Activated CD8-positive, alpha-beta memory T cell treated with anti-CD3 and anti-CD28 coated beads, Interleukin-2, amount 10 ng/mL, durations not matched to agents 7 days and 5 days (primary cell): ENCODE measurements around the gene TKT. TPM values are rescaled to one million over a fixed set of nuclear protein-coding genes. Genes with fewer than 3 reads are reported as not detected.
"Not testable (repeated sequence)": the region's sequence is repeated elsewhere in the genome, so short reads cannot be mapped to it uniquely, and the experiment has no call there.

Experiments used
- ATAC-seq: fragments of 150-1000 bp; cut with Tn5 transposase; one replicate; pipeline ENCODE4 v1.10.0; 2021; ENCODE audit warnings: moderate library complexity
- CTCF ChIA-PET: fragments of 350-600 bp; sonication (Branson Sonifier 250); formaldehyde crosslinking; loops from one replicate; lab custom pipeline; 2021; ENCODE audit warnings: antibody characterized with exemption; lab: Charles Lee
- DNase-seq: peaks from one replicate; pipeline ENCODE4 v3.0.0-alpha.2; 2020
- H3K27ac Mint-ChIP-seq: one replicate; pipeline ENCODE4 v1.8.0; 2021; ENCODE audit warnings: mild to moderate bottlenecking, mixed read lengths
- H3K27me3 Mint-ChIP-seq: one replicate; pipeline ENCODE4 v1.8.0; 2021; ENCODE audit warnings: mixed read lengths
- H3K36me3 Mint-ChIP-seq: one replicate; pipeline ENCODE4 v1.8.0; 2021; ENCODE audit warnings: mild to moderate bottlenecking, mixed read lengths
- H3K4me1 Mint-ChIP-seq: one replicate; pipeline ENCODE4 v1.8.0; 2021; ENCODE audit warnings: mixed read lengths
- H3K4me3 Mint-ChIP-seq: one replicate; pipeline ENCODE4 v1.8.0; 2021; ENCODE audit warnings: mild to moderate bottlenecking, moderate library complexity, mixed read lengths
- H3K9me3 Mint-ChIP-seq: one replicate; pipeline ENCODE4 v1.8.0; 2022; ENCODE audit warnings: low read depth, mixed read lengths
- total RNA-seq, 2 experiments: library from RNA; stranded (reverse); gene quantifications; one replicate each; pipeline ENCODE4 v1.2.3, GENCODE V29; 2021

TKT gene, protein sequence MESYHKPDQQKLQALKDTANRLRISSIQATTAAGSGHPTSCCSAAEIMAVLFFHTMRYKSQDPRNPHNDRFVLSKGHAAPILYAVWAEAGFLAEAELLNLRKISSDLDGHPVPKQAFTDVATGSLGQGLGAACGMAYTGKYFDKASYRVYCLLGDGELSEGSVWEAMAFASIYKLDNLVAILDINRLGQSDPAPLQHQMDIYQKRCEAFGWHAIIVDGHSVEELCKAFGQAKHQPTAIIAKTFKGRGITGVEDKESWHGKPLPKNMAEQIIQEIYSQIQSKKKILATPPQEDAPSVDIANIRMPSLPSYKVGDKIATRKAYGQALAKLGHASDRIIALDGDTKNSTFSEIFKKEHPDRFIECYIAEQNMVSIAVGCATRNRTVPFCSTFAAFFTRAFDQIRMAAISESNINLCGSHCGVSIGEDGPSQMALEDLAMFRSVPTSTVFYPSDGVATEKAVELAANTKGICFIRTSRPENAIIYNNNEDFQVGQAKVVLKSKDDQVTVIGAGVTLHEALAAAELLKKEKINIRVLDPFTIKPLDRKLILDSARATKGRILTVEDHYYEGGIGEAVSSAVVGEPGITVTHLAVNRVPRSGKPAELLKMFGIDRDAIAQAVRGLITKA
- 100 to 1,000 TPM; 226 to 231 TPM for total RNA-seq

DNA sequence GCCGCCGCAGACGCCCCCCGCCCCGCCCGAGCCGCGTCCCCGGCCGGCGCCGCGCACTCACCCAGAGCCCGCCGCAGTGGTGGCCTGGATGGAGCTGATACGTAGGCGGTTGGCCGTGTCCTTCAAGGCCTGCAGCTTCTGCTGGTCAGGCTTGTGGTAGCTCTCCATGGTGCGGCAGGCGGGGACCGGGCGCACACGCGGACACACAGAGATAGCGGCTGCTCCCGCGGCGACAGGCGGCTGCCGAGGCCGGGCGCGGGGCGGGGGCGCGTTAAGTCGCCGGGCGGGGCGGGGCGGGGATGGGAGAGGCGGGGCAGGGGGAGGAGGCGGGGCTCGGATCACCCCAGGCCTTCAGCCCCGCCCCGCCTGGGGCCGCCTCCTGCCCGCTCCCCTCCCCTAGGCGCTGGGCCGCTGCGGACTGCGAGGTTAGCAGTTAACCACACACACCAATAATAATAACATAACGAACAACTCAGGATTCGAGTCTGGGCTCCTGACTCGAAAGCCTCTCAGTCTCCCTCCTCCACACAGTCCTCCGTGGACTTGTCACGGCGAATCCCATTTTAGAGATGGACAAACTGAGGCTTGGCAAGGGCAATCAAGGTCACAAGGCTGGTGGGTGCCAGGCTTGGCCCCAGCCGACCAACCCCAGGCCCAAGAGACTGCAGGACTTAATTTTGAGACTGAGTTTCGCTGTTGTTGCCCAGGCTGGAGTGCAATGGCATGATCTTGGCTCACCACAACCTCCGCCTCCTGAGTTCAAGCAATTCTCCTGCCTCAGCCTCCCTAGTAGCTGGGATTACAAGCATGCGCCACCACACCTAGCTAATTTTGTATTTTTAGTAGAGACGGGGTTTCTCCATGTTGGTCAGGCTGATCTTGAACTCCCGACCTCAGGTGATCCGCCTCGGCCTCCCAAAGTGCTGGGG, at the start of gene TKT:
TKT (minus strand) TSS at position 248 of the 929 bp plus-strand sequence; CDS start at position 168, 80 bp downstream.
- H3K27me3 Mint-ChIP-seq, result peaks cover 8% of the 10 kb centered on the region
- H3K27ac Mint-ChIP-seq, result peak within 1 kb of the TSS; percentile 84
- peak within 1 kb of the TSS; percentile 94 for H3K4me3 Mint-ChIP-seq
- DNase-seq (peak; percentile 88), ATAC-seq (peak; percentile 82)
- CTCF ChIA-PET, result interaction anchor here (1.5 kb wide), 1 partner anchor 36 kb away, joined by 4 read pairs; no protein-coding TSS in a partner anchor
- H3K4me1 Mint-ChIP-seq, result peaks cover 36% of the 10 kb centered on the region
- no peaks in the 10 kb centered on the region for H3K9me3 Mint-ChIP-seq
- peaks cover 11% of the 10 kb centered on the region for H3K36me3 Mint-ChIP-seq

GRCh38 chr3:53303957-53304356, 48.1 kb upstream of the TKT start:
- Mint-ChIP-seq H3K27me3 (no peaks in the 10 kb centered on the region), H3K4me3 (no peak overlapping the region), H3K9me3 (no peaks in the 10 kb centered on the region), H3K36me3 (peaks cover 17% of the 10 kb centered on the region), H3K27ac (no peak overlapping the region), H3K4me1 (no peaks in the 10 kb centered on the region)
- CTCF ChIA-PET, result interaction anchor here (1.6 kb wide), 1 partner anchor 368 kb away, joined by 3 read pairs; no protein-coding TSS in a partner anchor
- ATAC-seq, result no peak
- no peak for DNase-seq

GRCh38 chr3:53303549-53303948, 47.7 kb upstream of the TKT start:
- CTCF ChIA-PET, result no interaction called here

DNA sequence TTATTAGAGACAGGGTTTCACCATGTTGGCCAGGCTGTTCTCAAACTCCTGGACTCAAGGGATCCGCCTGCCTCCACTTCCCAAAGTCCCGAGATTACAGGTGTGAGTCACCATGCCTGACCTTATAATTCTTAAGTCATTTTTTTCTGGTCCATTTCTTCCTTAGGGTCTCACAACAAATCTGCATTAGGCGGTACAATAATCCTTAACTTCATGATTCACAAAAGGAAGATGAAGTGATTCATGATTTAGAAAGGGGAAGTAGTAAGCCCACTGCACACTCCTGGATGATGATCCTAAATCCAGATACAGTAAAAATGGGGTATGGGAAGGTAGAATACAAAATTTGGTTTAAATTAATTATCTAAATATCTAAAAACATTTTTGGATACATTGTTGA, 45.0 kb upstream of the TKT start:
- Mint-ChIP-seq H3K4me1 (no peaks in the 10 kb centered on the region), H3K9me3 (no peaks in the 10 kb centered on the region), H3K27ac (no peak overlapping the region), H3K4me3 (no peak overlapping the region), H3K27me3 (no peaks in the 10 kb centered on the region), H3K36me3 (peaks cover 14% of the 10 kb centered on the region)
- CTCF ChIA-PET, result interaction anchor here (1.2 to 2.2 kb wide), 4 partner anchors 9 to 379 kb away, joined by 3 to 13 read pairs (median 4); no protein-coding TSS in a partner anchor
- ATAC-seq (no peak), DNase-seq (no peak)

More at GRCh38 chr3:53303549-53303948, 47.7 kb upstream of the TKT start:
- Mint-ChIP-seq H3K4me1 (no peaks in the 10 kb centered on the region), H3K9me3 (no peaks in the 10 kb centered on the region), H3K27ac (no peak overlapping the region), H3K27me3 (no peaks in the 10 kb centered on the region), H3K4me3 (no peak overlapping the region), H3K36me3 (peaks cover 17% of the 10 kb centered on the region)
- no peak for DNase-seq
- no peak for ATAC-seq

GRCh38 chr3:53299611-53300023, 43.8 kb upstream of the TKT start:
- Mint-ChIP-seq H3K36me3 (peaks cover 11% of the 10 kb centered on the region), H3K27ac (peak overlapping the region; percentile 30)
- H3K4me3 Mint-ChIP-seq, DNase-seq, H3K9me3 Mint-ChIP-seq, H3K27me3 Mint-ChIP-seq, H3K4me1 Mint-ChIP-seq: not testable (repeated sequence)
- peak; percentile 76 for ATAC-seq
- CTCF ChIA-PET, result interaction anchor here (0.9 to 2.2 kb wide), 7 partner anchors 10 to 411 kb away, joined by 3 to 13 read pairs (median 4); no protein-coding TSS in a partner anchor

- Mint-ChIP-seq H3K27me3 (no peaks in the 10 kb centered on the region), H3K36me3 (peaks cover 8% of the 10 kb centered on the region), H3K4me1 (no peaks in the 10 kb centered on the region), H3K4me3 (no peak overlapping the region), H3K9me3 (no peaks in the 10 kb centered on the region), H3K27ac (no peak overlapping the region)
- CTCF ChIA-PET, result no interaction called here
- DNase-seq, result no peak
- no peak for ATAC-seq
These were observed 39.6 kb upstream of the TKT start for GRCh38 chr3:53295410-53295809.

DNA sequence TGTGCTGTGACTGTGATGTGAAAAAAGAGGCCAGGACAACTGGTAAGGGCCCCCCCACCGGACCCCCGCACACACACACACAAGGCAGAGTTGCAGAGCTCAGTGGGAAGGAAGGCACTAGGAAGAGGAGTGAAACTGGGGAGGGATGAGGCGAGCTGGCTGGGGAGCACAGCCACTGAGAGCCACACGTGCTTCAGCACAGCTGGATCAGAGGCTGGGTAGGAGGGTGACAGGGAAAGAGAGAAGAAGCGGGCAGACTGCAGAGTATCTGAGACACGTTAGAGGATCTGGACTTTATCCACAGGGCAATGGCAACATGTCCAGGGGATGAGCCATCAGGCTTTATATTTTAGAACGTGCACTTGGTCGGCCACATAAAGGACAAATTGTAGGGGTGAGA, 38.0 kb upstream of the TKT start:
- H3K27ac Mint-ChIP-seq, result no peak overlapping the region
- DNase-seq, result no peak
- H3K36me3 Mint-ChIP-seq, result peaks cover 5% of the 10 kb centered on the region
- H3K27me3 Mint-ChIP-seq, result no peaks in the 10 kb centered on the region
- no peaks in the 10 kb centered on the region for H3K9me3 Mint-ChIP-seq
- ATAC-seq, result no peak
- no peaks in the 10 kb centered on the region for H3K4me1 Mint-ChIP-seq
- CTCF ChIA-PET, result interaction anchor here (1.6 kb wide), 1 partner anchor 73 kb away, joined by 3 read pairs; no protein-coding TSS in a partner anchor
- H3K4me3 Mint-ChIP-seq, result no peak overlapping the region

DNA sequence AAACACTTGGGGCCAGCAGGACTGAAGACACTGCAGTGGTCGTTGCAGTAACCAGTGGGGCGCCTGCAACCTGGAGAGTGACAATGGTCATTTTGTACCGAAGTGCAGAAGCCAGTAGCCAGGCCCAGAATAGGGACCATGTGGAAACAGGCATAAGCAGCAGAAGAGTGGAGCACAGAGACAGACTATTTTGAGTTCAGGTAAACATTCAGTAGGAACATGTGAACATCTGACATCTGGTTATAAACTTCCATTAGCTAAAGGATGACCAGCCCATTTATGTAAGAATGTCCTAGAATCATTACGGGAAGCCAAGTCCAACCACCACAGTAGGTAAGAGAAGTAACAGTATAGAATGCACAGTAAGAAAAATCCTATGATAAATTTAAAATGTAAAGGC, 32.4 kb upstream of the TKT start:
- H3K4me3 Mint-ChIP-seq, result no peak overlapping the region
- CTCF ChIA-PET, result interaction anchor here (1.1 kb wide), 1 partner anchor 411 kb away, joined by 3 read pairs; no protein-coding TSS in a partner anchor

DNA sequence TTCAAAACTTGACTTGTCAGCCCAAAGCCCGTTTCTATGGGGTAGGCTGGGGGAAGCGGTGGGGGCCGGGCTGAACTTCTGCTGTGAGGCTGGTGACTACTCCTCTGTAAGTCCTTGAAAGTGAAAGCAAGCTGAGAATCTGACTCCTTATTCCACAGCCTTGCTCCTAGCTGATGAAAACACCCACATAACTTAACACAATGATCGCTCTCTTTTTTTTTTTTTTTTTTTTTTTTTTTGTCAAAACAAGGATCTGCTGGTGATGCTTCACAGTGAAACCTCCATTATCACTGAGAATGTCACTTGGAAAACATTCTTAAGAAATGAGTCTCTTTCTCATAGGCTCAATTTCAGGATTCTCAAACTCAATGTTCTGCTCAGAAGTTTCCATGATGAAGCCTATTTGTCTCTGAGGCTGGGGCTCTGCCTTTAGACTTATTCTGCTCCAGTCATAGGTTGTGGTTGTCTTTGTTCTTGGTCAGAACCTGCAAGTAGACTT, 31.4 kb upstream of the TKT start:
- CTCF ChIA-PET, result interaction anchor here (0.6 to 1.9 kb wide), 5 partner anchors 10 to 180 kb away, joined by 3 to 6 read pairs (median 3); no protein-coding TSS in a partner anchor
- H3K4me1 Mint-ChIP-seq, result no peaks in the 10 kb centered on the region
- ATAC-seq (no peak), DNase-seq (no peak)
- H3K9me3 Mint-ChIP-seq, result no peaks in the 10 kb centered on the region
- H3K27ac Mint-ChIP-seq, result no peak overlapping the region
- peaks cover 12% of the 10 kb centered on the region for H3K36me3 Mint-ChIP-seq
- no peaks in the 10 kb centered on the region for H3K27me3 Mint-ChIP-seq
- H3K4me3 Mint-ChIP-seq, result no peak overlapping the region

More for the DNA sequence above, 32.4 kb upstream of the TKT start:
- Mint-ChIP-seq H3K27me3 (no peaks in the 10 kb centered on the region), H3K27ac (no peak overlapping the region), H3K9me3 (no peaks in the 10 kb centered on the region), H3K36me3 (peaks cover 13% of the 10 kb centered on the region), H3K4me1 (no peaks in the 10 kb centered on the region)
- DNase-seq (no peak), ATAC-seq (no peak)

DNA sequence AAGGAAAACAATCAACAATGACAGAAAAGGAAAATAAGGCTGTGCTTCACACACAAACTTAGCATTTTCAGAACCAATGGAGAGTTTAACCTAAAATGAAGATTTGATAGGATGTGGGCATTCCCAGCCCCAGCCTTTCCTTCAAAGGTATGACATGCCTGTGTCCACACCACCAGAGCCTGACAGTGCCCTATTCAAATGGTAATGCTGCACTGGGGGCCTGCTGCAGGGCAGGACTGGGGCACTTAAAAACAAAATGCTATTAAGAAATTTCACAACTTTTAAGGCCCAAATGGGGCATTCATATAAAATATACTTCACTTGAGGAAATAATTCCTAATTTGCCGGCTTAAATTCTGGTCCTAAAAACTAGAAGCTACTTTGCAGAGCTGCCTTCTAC, 30.9 kb upstream of the TKT start:
- DNase-seq, result no peak
- ATAC-seq, result no peak
- Mint-ChIP-seq H3K27me3 (no peaks in the 10 kb centered on the region), H3K27ac (no peak overlapping the region), H3K4me3 (no peak overlapping the region), H3K4me1 (no peaks in the 10 kb centered on the region), H3K36me3 (peaks cover 12% of the 10 kb centered on the region), H3K9me3 (no peaks in the 10 kb centered on the region)
- CTCF ChIA-PET, result interaction anchor here (0.9 to 1.9 kb wide), 4 partner anchors 10 to 179 kb away, joined by 3 to 6 read pairs (median 3); no protein-coding TSS in a partner anchor

DNA sequence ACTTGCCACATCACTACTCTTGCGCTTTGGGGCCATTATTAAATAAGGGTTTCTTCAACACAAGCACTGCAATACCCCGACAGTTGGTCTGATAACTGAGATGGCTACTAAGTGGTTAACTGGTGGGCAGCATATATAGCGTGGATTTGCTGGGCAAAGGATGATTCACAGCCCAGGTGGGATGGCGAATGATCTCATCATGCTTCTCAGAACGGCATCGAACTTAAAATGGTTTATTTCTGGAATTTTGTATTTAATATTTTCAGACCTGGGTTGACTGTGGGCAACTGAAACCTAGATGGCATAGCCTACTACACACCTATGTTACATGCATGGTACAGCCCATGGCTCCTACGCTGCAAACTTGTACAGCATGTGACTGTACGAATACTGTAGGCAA, 26.8 kb upstream of the TKT start:
- CTCF ChIA-PET, result no interaction called here
- no peak overlapping the region for H3K4me3 Mint-ChIP-seq
- H3K36me3 Mint-ChIP-seq, result peaks cover 8% of the 10 kb centered on the region
- no peaks in the 10 kb centered on the region for H3K9me3 Mint-ChIP-seq
- DNase-seq (no peak), ATAC-seq (no peak)
- H3K27ac Mint-ChIP-seq, result no peak overlapping the region
- H3K27me3 Mint-ChIP-seq, result no peaks in the 10 kb centered on the region
- H3K4me1 Mint-ChIP-seq, result no peaks in the 10 kb centered on the region

GRCh38 chr3:53278667-53279066, 22.8 kb upstream of the TKT start:
- Mint-ChIP-seq H3K9me3 (no peaks in the 10 kb centered on the region), H3K4me3 (no peak overlapping the region), H3K27me3 (no peaks in the 10 kb centered on the region), H3K4me1 (peaks cover 10% of the 10 kb centered on the region), H3K36me3 (no peaks in the 10 kb centered on the region), H3K27ac (no peak overlapping the region)
- no peak for ATAC-seq
- DNase-seq, result no peak
- CTCF ChIA-PET, result no interaction called here
